ENCODE results near the gene PLXNB1. TPM values are rescaled to one million over a fixed set of nuclear protein-coding genes. Genes with fewer than 3 reads are reported as not detected.

The PLXNB1 gene
- total RNA-seq, 1 experiment from 2014 or later: 97.7 TPM

DNA sequence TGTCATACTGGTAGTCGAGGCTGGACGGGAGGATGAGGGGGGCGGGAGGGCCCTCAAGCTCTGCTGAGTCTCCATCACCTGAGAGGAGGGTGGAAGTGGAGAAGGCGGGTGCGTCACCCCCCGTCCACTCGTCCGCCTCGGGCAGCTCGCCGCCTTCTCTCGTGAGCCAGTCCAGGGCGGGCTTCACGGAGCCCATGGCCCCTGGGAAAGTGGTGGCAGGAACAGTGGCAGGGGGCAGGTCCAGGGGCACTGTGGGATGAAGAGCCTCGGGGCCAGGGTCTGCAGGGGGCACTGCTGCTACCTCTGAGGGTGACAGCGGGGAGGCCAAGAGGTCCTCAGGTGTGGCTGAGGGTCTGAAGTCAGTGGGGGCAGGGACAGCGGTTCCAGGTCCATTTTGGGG lies 10.3 kb downstream of the PLXNB1 start:
- intact Hi-C loops (cut with micrococcal nuclease; ENCODE audit: unreplicated experiment): no loop called here
- no peak overlapping the region for H3K4me3 ChIP-seq
- no peaks in the 10 kb centered on the region for H4K20me1 ChIP-seq (ENCODE audit: insufficient read depth)
- no peaks in the 10 kb centered on the region for H3K27me3 ChIP-seq (ENCODE audit: insufficient read depth, low read depth)
- no peaks in the 10 kb centered on the region for H3K9me2 ChIP-seq (ENCODE audit: insufficient read depth)
- H3K79me2 ChIP-seq (ENCODE audit: low read depth): no peaks in the 10 kb centered on the region
- no peaks in the 10 kb centered on the region for H3K4me1 ChIP-seq (replicated peaks; ENCODE audit: insufficient read depth)
- BruUV-seq (replicated peaks): no TSS peak
- H3F3A ChIP-seq (ENCODE audit: insufficient read depth, low read depth): no peaks in the 10 kb centered on the region
- no peaks in the 10 kb centered on the region for H3K9me3 ChIP-seq (ENCODE audit: insufficient read depth, low read depth)
- H3K36me3 ChIP-seq (ENCODE audit: low read depth): no peaks in the 10 kb centered on the region
- H3K27ac ChIP-seq: no peak overlapping the region
- TF ChIP-seq, protein P1, sequence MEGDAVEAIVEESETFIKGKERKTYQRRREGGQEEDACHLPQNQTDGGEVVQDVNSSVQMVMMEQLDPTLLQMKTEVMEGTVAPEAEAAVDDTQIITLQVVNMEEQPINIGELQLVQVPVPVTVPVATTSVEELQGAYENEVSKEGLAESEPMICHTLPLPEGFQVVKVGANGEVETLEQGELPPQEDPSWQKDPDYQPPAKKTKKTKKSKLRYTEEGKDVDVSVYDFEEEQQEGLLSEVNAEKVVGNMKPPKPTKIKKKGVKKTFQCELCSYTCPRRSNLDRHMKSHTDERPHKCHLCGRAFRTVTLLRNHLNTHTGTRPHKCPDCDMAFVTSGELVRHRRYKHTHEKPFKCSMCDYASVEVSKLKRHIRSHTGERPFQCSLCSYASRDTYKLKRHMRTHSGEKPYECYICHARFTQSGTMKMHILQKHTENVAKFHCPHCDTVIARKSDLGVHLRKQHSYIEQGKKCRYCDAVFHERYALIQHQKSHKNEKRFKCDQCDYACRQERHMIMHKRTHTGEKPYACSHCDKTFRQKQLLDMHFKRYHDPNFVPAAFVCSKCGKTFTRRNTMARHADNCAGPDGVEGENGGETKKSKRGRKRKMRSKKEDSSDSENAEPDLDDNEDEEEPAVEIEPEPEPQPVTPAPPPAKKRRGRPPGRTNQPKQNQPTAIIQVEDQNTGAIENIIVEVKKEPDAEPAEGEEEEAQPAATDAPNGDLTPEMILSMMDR (conservative IDR thresholded peaks at IDR 0.05): no peak
- TF ChIP-seq EZH2 (IDR thresholded peaks at IDR 0.05; ENCODE audit: low read depth): no peak
- H3K4me2 ChIP-seq: no peak overlapping the region
- ChIA-PET POLR2A (ENCODE audit: unreplicated experiment) (no interaction called here), CTCF (interaction anchor here (0.7 kb wide), 1 partner anchor 20 kb away, joined by 3 read pairs; no protein-coding TSS in a partner anchor)
- H2AFZ ChIP-seq: no peak overlapping the region
- DNase-seq: no peak

DNA sequence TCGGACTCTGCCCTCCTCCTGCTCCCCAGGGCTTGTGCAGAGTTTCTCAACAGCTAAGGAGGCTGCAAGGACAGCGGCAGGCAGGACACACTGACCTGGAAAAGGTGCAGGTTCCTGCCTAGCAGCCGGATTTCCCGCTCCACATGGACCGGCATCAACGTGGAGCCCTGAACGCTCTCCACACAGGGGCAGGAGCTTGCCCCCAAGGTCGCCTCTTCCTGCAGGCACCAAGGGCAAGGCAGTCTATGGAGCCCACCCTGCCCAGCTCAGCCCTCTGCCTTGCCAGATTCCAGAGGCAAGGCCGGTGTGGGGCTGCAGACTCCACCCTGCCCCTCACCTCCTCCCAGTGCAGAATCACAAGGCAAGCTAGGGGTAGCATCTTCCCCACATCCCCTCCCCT lies 10.7 kb downstream of the PLXNB1 start:
- Histone ChIP-seq H3F3A (ENCODE audit: insufficient read depth, low read depth) (no peaks in the 10 kb centered on the region), H3K9me3 (ENCODE audit: insufficient read depth, low read depth) (no peaks in the 10 kb centered on the region), H3K4me2 (no peak overlapping the region), H4K20me1 (ENCODE audit: insufficient read depth) (no peaks in the 10 kb centered on the region), H3K79me2 (ENCODE audit: low read depth) (no peaks in the 10 kb centered on the region), H3K4me3 (no peak overlapping the region), H3K4me1 (replicated peaks; ENCODE audit: insufficient read depth) (no peaks in the 10 kb centered on the region), H3K27me3 (ENCODE audit: insufficient read depth, low read depth) (no peaks in the 10 kb centered on the region), H2AFZ (no peak overlapping the region), H3K27ac (no peak overlapping the region), H3K36me3 (ENCODE audit: low read depth) (no peaks in the 10 kb centered on the region), H3K9me2 (ENCODE audit: insufficient read depth) (no peaks in the 10 kb centered on the region)
- intact Hi-C loops (cut with micrococcal nuclease; ENCODE audit: unreplicated experiment): no loop called here
- TF ChIP-seq, protein P1 (conservative IDR thresholded peaks at IDR 0.05): no peak
- TF ChIP-seq EZH2 (IDR thresholded peaks at IDR 0.05; ENCODE audit: low read depth): no peak
- BruUV-seq (replicated peaks): no TSS peak
- ChIA-PET POLR2A (ENCODE audit: unreplicated experiment) (no interaction called here), CTCF (interaction anchor here (0.7 kb wide), 1 partner anchor 20 kb away, joined by 3 read pairs; no protein-coding TSS in a partner anchor)
- DNase-seq: no peak

DNA sequence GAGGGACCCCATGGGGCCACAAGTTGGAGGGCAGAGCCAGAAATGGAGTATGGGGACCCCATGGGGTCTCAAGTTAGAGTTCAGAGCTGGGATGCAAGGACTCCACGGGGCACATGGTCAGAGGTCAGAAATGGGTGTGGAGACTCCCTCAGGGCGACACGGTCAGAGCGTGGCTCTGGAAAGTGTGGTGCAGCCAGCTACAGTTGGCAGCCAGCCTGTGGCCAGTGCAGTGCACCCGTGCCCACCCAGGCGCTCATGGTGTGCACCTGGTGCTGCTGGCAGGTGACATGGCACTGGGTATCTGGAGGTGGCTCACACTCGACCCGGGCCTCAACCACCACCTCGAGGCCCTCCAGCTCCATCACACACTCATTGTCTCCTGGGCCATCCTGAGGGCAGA lies 11.2 kb downstream of the PLXNB1 start:
- H4K20me1 ChIP-seq (ENCODE audit: insufficient read depth): no peaks in the 10 kb centered on the region
- no peak overlapping the region for H2AFZ ChIP-seq
- ChIA-PET POLR2A (ENCODE audit: unreplicated experiment) (no interaction called here), CTCF (interaction anchor here (0.7 kb wide), 1 partner anchor 21 kb away, joined by 3 read pairs; no protein-coding TSS in a partner anchor)
- no peak overlapping the region for H3K27ac ChIP-seq
- no peak overlapping the region for H3K4me2 ChIP-seq
- H3K9me2 ChIP-seq (ENCODE audit: insufficient read depth): no peaks in the 10 kb centered on the region
- no peak for DNase-seq
- no TSS peak for BruUV-seq (replicated peaks)
- intact Hi-C loops (cut with micrococcal nuclease; ENCODE audit: unreplicated experiment): no loop called here
- no peaks in the 10 kb centered on the region for H3K36me3 ChIP-seq (ENCODE audit: low read depth)
- TF ChIP-seq EZH2 (IDR thresholded peaks at IDR 0.05; ENCODE audit: low read depth): no peak
- TF ChIP-seq, protein P1 (conservative IDR thresholded peaks at IDR 0.05): no peak
- no peaks in the 10 kb centered on the region for H3K79me2 ChIP-seq (ENCODE audit: low read depth)
- no peaks in the 10 kb centered on the region for H3K4me1 ChIP-seq (replicated peaks; ENCODE audit: insufficient read depth)
- H3K9me3 ChIP-seq (ENCODE audit: insufficient read depth, low read depth): no peaks in the 10 kb centered on the region
- no peaks in the 10 kb centered on the region for H3F3A ChIP-seq (ENCODE audit: insufficient read depth, low read depth)
- no peaks in the 10 kb centered on the region for H3K27me3 ChIP-seq (ENCODE audit: insufficient read depth, low read depth)
- H3K4me3 ChIP-seq: no peak overlapping the region

Measured in PC-9 (cell line).